Measurements from ENCODE around the gene ADAP2.
"Not testable (repeated sequence)": the region's sequence is repeated elsewhere in the genome, so short reads cannot be mapped to it uniquely, and the experiment has no call there.

The ADAP2 gene

DNA sequence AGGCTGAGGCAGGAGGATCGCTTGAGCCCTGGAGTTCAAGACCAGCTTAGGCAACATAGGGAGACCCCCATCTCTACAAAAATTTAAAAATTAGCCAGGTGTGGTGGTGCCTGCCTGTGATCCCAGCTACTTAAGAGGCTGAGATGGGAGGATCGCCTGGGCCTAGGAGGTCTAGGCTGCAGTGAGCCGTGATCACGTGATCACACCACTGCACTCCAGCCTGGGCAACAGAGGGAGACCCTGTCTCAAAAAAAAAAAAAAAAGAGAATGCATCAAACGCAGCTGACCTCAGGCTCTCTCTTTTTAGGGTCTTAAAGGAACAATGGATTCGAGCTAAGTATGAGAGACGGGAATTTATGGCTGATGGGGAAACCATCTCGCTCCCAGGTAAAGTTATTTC, 9.8 kb downstream of the ADAP2 start:
- not testable (repeated sequence) for DNase-seq

DNA sequence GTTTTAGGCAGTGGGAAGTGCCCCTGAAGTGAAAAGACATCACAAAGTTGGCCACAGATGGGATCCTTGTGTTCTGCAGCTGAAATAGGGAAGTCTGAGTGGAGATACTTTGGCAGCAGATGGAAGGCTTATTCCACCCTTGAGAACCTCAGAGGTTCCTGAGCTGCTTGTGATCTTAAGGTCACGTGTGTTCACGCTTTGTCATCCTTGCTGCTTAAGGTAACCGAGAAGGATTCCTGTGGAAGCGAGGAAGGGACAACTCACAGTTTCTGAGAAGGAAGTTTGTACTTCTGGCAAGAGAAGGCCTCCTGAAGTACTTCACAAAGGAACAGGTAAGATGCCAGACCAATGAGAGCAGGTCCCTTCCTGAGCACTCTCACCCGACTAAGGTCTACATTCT, 12.2 kb downstream of the ADAP2 start:
- DNase-seq, result no peak

DNA sequence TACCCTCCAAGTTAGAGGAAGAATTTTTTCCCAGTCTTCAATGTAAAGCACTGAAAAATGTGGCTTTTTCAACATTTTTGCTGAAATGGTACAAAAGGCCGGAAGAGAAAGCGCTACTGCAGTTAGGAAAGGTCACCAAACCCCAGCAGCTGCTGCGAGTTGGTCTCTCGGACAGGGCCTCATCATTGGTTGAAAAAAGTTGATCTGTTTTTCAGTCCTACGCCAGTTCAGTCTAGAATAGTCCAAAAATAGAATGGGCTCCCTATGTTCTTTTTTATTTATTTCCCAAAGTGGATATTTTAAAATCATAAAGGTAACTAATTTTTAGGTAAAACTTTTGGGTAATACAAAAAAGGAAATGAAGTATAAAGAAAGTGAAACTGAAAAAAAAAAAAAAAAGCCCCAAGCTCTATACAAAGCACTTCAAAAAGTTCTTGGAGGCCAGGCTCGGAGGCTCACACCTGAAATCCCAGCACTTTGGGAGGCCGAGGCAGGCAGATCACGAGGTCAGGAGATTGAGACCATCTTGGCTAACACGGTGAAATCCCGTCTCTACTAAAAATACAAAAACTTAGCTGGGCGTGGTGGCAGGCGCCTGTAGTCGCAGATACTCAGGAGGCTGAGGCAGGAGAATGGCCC, 17.4 kb downstream of the ADAP2 start:
- DNase-seq, result no peak

DNA sequence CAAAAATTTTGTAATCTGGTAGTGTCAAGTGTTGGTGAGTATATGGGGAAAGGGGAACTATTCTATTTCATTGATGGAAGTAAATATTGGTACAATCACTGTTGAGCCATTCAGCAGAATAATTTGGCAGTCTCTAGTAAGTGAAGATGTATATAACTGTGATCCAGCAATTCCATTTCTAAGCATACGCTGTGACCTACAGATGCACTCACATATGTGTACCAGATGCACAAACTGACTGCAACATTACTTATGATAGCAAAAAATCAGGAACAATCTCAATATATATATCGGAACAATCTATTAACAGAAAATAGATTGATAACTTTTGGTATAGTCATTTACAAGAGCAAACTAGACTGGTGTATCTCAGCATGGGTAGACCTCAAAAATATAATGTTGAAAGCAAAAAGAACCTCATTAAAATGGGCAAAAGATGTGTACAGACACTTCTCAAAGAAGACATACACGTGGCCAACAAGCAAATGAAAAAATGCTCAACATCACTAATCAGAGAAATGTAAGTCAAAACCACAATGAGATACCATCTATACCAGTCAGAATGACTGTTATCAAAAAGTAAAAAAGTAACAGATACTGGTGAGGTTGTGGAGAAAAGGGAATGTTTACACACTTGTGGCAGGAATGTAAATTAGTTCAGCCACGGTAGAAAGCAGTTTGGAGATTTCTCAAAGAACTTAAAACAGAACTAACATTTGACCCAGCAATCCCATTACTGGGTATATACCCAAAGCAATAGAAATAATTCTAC, 20.7 kb downstream of the ADAP2 start:
- DNase-seq, result no peak

DNA sequence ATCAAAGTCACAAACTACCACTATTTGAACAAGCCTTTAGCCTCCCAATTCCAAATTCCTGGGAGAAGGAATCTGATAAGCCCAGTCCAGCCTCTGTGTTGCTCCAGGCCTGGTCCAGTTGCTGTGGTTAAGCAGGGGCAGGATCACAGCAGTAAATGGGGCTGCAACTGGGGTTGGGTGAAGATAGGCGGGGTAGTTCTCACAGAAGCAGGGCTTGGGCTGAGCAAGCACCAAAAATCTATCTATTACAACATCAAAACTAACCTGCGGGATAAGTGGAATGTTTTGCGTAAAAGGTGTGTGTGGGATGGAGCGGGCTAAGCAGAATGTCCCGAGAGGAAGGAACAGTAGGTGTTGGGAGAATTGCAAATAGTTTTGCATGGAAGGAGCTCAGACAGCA, 26.1 kb downstream of the ADAP2 start:
- DNase-seq, result no peak

DNA sequence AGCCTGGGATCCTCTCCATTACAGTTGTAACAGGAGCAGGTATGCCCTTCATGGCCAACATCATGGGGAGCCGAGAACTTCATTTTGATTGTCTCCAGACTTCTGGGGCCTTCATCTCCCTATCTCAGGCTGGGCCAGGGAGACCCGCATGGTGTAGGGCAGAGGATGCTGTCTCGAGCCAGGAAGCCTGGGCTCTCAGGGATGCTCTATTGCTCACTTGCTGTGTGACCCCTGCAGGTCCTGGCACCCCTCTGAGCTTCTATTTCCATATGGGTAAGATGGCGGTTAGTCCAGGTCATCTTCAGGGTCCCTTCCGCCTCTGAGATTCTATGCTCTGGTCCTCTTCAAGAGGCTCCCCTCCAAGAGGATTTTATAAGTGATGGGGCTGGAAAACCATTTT, 28.4 kb downstream of the ADAP2 start:
- no peak for DNase-seq

DNA sequence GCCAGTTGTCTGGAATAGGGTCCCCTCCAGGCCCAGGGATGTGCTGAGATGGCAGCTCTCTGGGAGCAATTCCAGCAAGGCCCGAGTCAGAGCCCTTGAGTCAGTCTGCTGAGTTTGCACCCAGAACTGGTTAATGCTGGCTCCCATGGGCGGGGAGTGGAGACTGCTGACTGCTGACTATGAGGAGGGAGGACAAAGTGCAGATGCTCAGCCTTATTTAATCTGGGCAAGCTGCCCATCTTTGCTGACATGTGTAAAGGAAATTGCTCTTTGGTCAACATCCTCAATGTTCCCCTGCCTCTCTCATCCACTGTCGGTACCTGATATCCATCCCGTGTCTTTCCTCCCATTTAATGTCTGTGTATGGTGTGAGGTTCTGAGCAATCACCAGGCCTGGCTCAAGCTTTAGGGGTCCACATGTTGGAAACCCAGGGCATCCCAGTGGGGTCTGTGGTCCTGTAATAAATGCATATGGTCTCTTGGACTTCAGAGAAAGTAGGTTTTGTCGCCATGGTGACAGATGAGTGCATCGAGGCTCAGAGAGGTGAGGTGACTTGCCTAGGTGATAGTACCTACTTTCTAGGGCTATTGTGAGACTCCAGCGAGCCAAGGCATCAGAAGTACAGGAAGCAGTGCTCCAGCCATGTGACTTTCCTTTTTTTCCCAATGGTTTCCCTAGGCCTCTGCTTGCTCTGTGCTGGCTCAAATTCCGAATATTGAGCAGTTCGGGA, 29.1 kb downstream of the ADAP2 start:
- peak; percentile 36 for DNase-seq

DNA sequence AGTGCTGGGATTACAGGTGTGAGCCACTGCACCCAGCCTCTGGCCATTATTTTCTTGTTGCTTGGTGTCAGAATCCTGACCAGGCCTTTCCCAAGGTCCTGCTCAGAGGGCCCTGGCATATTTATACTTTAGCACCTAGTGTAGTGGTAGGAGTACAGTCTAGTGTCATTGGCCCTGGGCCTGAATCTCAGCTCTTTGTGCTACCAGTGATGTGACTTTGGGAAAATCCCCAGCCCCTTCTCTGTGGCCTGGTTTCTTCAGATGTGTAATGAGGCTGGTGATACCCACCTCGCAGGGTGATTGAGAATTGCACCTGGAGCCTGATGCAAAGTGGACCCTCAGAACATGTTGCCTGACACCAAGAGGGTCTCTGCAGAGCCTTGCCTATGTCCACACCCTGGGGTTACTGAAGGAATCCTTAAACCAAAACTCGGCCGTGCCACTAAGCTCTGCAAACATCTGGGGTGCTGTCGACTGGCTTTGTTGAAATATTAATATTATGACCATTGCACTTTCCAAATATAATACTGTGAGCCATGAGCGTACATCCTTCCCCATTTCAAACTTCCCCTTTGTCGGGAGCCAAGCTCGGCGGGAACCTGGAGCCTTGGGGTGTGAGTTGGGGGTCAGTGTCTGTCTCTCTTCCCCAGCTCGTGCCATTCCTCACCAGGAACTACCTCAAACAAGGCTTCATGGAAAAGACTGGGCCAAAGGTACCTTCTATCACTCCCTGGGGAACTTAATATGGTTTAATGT, 31.1 kb downstream of the ADAP2 start:
- DNase-seq, result peak; percentile 22

DNA sequence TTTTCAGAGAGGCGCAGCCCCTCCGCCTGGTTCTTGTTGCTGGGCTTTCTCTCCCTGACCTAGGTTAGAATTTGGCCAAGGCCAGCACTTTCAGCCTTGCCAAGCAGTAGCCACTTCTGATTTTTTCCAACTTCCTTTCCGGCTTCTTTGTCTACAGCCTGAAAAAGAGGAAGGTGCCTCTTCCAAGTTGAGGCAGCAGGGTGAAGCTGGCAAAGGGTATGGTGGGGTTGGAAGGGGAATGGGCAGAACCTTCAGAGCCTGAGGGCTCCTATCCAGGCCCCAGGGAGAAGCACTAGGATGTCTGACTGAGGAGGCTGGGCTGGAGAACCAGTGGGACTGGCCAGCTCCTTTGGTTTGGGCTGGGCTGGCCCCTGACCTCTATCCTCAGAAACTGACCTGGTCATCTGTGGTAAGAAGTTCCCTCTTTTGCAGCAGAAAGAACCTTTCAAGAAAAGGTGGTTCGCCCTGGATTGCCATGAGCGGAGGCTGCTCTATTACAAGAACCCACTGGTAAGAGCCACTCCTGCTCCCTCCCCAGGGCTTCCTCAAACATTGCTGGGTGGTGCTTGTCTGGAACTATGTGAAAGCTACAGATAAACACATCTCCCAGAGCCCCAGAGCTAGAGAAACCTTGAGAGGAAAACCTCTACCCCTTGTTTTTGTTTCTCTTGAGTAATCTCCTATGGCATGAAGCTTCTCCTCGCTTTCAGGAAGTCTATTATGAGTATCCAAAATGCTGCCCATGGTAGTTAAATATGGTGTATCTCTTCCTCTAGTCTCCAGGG, 32.5 kb downstream of the ADAP2 start:
- DNase-seq, result peak; percentile 49

DNA sequence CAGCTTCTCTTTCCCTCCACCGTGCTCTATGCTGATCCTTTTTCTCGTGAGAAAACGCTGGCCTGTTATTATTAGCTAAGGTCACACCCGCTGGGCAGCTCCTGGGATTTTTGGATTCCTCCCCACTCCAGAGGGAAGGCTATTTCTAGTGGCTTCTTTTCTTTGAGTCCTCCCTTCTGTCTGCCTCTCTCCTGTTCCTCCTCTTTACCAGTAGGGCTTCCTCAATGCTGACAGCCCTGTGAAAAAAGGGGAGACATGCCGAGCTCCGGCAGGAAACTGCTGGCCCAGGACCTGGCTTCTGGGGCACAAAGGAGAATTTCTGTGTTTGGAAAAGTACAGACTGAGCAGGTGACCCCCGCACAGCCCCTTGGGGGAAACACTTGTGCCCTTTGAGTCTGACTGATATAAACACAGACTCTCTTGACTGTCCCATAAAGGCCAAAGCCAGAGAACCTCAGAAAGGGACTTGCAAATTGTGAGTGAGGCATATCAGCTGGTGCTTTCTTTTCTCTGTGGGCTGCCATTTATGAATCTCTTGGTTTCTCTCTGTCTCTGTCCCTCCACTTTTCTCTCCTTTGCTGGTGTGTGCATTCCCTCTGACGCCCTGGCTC, 35.1 kb downstream of the ADAP2 start:
- DNase-seq, result no peak

DNA sequence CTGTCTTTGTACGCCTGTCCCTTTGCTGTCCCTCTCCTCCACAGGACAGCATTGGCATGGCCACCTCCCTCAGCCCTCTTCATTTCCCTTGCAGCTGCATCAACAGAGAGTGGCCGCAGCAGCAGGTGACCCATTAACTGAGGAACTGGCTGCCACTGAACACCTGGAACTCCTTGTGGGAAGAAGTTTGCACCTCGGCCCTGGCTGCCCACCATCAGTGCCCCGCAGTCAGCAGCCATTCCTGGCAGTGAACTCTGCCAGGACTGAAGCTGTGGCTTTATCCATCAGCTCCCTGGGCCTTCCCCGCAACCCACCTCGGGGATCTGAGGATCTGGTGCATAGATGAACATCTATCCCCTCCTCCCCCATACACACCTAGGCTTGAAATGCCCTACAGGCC, 36.0 kb downstream of the ADAP2 start:
- no peak for DNase-seq

DNA sequence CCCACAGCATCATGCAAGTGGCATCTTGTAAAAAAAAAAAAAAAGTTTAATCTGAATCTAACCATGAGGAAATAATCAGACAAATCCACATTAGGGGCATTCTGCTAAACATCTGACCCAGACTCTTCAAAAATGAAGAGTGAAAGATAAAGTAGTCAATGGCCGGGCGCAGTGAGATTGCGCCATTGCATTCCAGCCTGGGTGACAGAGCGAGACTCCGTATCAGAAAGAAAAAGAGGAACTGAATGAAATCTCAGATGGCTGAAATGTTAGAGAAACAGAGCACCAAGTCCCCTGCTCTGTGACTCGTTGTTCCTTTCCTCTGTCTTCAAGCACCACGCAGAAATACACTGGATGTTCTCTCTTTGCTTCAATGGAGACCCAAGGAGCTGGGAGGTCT, 36.4 kb downstream of the ADAP2 start:
- peak; percentile 77 for DNase-seq

DNA sequence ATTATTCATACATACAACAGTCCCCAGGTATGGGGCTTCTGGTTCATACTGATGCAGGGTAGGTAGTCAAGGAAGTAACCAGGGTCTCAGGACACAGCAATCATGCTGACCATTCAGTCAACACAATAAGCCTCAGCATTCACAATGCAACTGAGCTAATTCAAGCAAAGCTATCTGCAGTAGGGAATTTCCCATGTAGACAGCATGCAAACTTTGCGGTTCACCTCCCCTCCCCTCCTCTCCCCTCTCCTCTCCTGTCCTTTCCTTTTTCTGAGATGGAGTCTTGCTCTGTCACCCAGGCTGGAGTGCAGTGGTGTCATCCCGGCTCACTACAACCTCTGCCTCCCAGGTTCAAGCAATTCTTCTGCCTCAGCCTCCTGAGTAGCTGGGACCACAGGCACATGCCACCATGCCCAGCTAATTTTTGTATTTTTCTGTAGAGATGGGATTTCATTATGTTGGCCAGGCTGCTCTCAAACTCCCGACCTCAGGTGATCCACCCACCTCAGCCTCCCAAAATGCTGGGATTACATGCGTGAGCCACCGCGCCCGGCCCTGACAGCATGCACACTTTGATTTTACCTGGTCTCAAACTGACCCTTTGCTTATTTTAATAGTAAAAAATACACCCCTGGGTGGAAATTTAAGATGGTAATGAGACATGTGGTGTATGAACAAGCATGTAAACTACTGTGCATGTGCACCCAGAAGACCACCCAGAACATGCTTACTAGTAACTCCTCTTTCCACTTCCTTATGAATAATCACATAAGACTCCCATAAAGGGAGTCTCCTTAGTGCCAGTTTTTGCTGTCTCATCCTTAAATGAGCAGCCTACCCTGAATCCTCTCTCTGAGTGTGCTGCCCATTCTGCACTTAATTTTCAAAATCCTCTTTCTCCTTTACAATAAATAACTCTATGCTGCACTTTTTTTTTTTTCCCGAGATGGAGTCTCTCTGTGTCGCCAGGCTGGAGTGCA, 39.8 kb downstream of the ADAP2 start:
- DNase-seq, result peak; percentile 28

DNA sequence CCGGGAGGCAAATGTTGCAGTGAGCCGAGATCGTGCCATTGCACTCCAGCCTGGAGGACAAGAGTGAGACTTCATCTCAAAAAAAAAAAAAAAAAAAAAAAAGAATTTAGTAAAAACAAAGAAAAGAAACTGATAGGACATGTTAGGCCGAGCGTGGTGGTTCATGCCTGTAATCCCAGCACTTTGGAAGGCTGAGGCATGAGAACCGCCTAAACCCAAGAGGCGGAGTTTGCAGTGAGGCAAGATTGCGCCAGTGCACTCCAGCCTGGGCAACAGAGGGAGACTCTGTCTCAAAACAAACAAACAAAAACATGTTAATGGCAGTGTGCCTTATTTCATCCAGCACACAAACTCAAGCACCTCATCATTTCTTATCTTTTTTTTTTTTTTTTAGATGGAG, 42.6 kb downstream of the ADAP2 start:
- DNase-seq, result not testable (repeated sequence)

DNA sequence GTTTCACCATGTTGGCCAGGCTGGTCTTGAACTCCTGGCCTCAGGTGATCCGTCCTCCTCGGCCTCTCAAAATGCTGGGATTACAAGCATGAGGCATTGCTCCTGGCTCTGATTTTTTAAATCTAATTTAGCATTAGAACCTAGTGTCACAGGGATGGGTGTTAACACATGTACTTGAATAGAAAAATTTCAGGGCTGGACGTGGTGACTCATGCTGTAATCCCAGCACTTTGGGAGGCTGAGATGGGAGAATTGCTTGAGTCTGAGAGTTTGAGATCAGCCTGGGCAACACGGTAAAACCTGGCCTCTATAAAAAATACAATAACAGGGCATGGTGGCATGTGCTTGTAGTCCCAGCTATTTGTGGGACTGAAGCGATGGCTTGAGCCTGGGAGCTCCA, 43.1 kb downstream of the ADAP2 start:
- DNase-seq, result no peak

DNA sequence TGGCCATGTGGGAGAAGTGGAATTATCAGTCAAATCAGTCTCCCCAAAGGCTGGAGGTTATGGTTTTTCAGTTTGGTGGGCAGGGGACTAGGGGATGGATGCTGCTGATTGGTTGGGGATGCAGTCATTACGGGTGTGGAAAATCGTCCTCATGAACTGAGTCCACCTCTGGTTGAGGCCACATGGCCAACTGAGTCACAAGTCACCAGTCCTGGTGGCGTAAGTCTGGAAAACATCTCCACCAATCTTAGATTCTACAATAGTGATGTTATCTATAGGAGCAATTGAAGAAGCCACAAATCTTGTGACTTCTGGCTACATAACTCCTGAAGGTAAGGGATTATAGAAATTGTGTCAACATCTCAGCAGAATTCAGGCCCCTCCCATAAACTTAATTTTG, 43.9 kb downstream of the ADAP2 start:
- DNase-seq, result no peak

DNA sequence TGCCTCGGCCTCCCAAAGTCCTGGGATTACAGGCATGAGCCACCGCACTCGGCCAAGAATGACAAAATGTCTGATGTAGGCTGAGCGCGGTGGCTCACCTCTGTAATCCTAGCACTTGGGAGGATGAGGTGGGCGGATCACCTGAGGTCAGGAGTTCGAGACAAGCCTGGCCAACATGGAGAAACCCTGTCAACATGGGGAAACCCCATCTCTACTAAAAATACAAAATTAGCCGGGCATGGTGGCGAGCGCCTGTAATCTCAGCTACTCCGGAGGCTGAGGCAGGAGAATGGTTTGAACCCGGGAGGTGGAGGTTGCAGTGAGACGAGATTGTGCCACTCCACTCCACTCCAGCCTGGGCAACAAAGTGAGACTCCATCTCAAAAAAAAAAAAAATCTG, 46.2 kb downstream of the ADAP2 start:
- not testable (repeated sequence) for DNase-seq

DNA sequence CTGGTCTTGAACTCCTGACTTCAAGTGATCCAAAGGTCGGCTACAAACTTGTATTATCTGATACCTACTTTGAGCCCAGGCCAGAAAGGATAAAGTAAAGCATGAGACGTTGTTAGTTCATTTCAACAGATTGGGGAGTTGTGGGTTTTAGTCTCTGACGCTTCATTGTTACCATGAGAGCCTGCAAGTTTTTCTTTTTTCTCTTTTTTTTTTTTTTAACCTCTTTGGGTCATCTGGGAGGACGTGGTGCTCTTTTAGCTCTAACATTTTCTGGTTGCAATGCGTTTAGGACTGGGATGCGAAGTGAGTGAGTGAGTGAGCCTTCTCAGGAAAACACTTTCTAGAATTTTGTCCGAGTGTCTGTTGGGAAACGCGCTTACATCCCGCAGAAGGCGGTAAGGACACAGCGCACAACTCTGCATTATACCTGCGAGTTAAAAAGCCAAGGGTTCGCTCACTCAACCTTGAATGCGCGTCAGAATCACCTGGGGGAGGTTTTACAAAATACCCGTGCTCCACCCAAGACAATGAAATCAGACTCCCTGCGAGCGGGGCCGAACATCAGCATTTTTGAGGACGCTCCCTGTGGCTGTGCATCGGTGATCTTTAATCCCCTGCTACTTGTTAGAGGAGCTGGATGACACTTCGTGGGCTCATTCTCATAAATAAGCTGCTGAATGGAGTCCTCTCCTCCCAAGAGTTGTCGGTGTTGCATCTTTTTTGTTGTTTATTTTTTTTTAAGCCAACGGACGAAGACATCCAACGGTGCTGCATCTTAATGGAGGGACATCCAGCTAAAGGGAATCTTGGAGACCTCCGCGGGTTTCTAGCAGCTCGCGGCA, 48.5 kb downstream of the ADAP2 start:
- DNase-seq, result peak; percentile 50

DNA sequence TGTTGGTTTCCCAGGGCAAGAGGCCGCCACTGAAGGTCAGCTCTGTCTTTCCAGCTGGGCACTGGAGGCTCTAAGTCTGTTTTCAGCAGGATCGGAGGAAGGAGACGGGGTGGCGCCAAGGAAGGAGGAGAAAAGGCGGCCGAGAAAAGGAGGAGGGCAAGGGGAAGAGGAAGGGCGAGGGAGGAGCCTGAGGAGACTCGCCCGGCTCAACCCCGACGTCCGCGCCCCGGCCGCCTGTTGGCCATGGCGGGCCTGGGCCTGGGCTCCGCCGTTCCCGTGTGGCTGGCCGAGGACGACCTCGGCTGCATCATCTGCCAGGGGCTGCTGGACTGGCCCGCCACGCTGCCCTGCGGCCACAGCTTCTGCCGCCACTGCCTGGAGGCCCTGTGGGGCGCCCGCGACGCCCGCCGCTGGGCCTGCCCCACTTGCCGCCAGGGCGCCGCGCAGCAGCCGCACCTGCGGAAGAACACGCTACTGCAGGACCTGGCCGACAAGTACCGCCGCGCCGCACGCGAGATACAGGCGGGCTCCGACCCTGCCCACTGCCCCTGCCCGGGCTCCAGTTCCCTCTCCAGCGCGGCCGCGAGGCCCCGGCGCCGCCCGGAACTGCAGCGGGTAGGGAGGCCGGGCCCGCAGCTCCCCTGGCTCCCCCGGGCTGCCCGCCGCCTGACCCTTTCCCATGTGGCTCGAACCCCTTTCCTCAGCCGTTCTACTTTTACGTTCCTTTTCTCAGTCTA, 49.3 kb downstream of the ADAP2 start, which contains the start of gene RNF135:
TSS of gene RNF135 (plus strand) at position 209 of the 737 bp plus-strand sequence. CDS start at position 244, 35 bp downstream.
- DNase-seq, result peak; percentile 92

Measured in hematopoietic multipotent progenitor cell treated with erythropoietin and hydrocortisone succinate and interleukin-3 and kit ligand, for 6 days (in vitro differentiated cells).